ENCODE measurements around the gene NANS. TPM values are rescaled to one million over a fixed set of nuclear protein-coding genes. Genes with fewer than 3 reads are reported as not detected.

The NANS gene
- polyA plus RNA-seq, 3 donors, result 41.3 to 109 (median 95.9) TPM

- Mint-ChIP-seq H3K9me3 (peaks cover 0 to 3% (median 0%) of the 10 kb centered on the region in 7 donors), H3K4me3 (peak within 1 kb of the TSS; percentile 86 to 93), H3K27me3 (ENCODE audit: low read depth in 3 of 3) (no peaks in the 10 kb centered on the region), H3K36me3 (peaks cover 6 to 22% of the 10 kb centered on the region in 2 donors), H3K27ac (peak within 1 kb of the TSS; percentile 94 to 98 (median 96)), H3K4me1 (peaks cover 54% of the 10 kb centered on the region)
- H3K4me1 ChIP-seq (ENCODE audit: control insufficient read depth in 1 of 2, insufficient read depth in 2 of 2, low read length in 2 of 2), result peaks cover 40 to 43% of the 10 kb centered on the region in 2 donors
- intact Hi-C loops (cut with micrococcal nuclease), result loop anchor here in 1 of 2 donors (10.0 kb wide), 1 partner anchor 136 kb away; the partner anchor contains the start of gene TBC1D2
- peak within 1 kb of the TSS; percentile 92 for H2AFZ ChIP-seq (ENCODE audit: insufficient read depth, low read depth, low read length, poor library complexity, severe bottlenecking)
- H3K9ac ChIP-seq (ENCODE audit: insufficient read depth, low read length, poor library complexity, severe bottlenecking), result peak within 1 kb of the TSS; percentile 78
- H3K9me3 ChIP-seq (replicated peaks in 1 of 2; ENCODE audit: control insufficient read depth in 1 of 2, insufficient read depth in 1 of 2, low read length in 2 of 2), result no peaks in the 10 kb centered on the region
- peaks cover 0 to 8% of the 10 kb centered on the region in 2 donors for H3K36me3 ChIP-seq (replicated peaks in 1 of 2; ENCODE audit: control insufficient read depth in 1 of 2, insufficient read depth in 2 of 2, low read length in 2 of 2)
- peak; percentile 43 to 50 (median 46) for DNase-seq
- H3K27me3 ChIP-seq (ENCODE audit: control insufficient read depth in 2 of 2, insufficient read depth in 2 of 2, low read length in 2 of 2), result no peaks in the 10 kb centered on the region
- peak within 1 kb of the TSS; percentile 68 to 89 (median 72) for H3K4me3 ChIP-seq (replicated peaks in 1 of 3; ENCODE audit: low read depth in 2 of 3, low read length in 3 of 3)
- under 1% methylated on average over 71 of the region's 71 CpGs for WGBS (ENCODE audit: insufficient coverage)
- no peak for TF ChIP-seq CTCF (IDR thresholded peaks at IDR 0.05)
- H4K20me1 ChIP-seq (ENCODE audit: insufficient read depth, low read length), result no peaks in the 10 kb centered on the region
- H3K27ac ChIP-seq (ENCODE audit: low read depth in 1 of 2, low read length in 2 of 2), result peak within 1 kb of the TSS; percentile 87 to 89
- peaks cover 54% of the 10 kb centered on the region for H3K79me2 ChIP-seq (ENCODE audit: insufficient read depth, low read length)
- peak within 1 kb of the TSS; percentile 93 for H3K4me2 ChIP-seq (replicated peaks; ENCODE audit: extremely low read depth, low read length, poor library complexity, severe bottlenecking)
Measured at GRCh38 chr9:98118640-98119601, 62.4 kb downstream of the NANS start, which contains the start of gene TRIM14. TSS of gene TRIM14 (minus strand) at chr9:98119222. CDS start at chr9:98119188, 34 bp downstream.

- Histone ChIP-seq H3K27ac (ENCODE audit: low read depth in 1 of 2, low read length in 2 of 2) (peak overlapping the region; percentile 87 to 89), H3K36me3 (replicated peaks in 1 of 2; ENCODE audit: control insufficient read depth in 1 of 2, insufficient read depth in 2 of 2, low read length in 2 of 2) (peaks cover 10 to 15% of the 10 kb centered on the region in 2 donors), H3K4me3 (replicated peaks in 1 of 3; ENCODE audit: low read depth in 2 of 3, low read length in 3 of 3) (peak overlapping the region in 1 of 3 experiments; percentile 89), H2AFZ (ENCODE audit: insufficient read depth, low read depth, low read length, poor library complexity, severe bottlenecking) (peak overlapping the region; percentile 92), H3K4me2 (replicated peaks; ENCODE audit: extremely low read depth, low read length, poor library complexity, severe bottlenecking) (peak overlapping the region; percentile 93), H3K4me1 (ENCODE audit: control insufficient read depth in 1 of 2, insufficient read depth in 2 of 2, low read length in 2 of 2) (peaks cover 40 to 43% of the 10 kb centered on the region in 2 donors), H4K20me1 (ENCODE audit: insufficient read depth, low read length) (no peaks in the 10 kb centered on the region), H3K9me3 (replicated peaks in 1 of 2; ENCODE audit: control insufficient read depth in 1 of 2, insufficient read depth in 1 of 2, low read length in 2 of 2) (no peaks in the 10 kb centered on the region), H3K9ac (ENCODE audit: insufficient read depth, low read length, poor library complexity, severe bottlenecking) (no peak overlapping the region), H3K27me3 (ENCODE audit: control insufficient read depth in 2 of 2, insufficient read depth in 2 of 2, low read length in 2 of 2) (no peaks in the 10 kb centered on the region), H3K79me2 (ENCODE audit: insufficient read depth, low read length) (peaks cover 38% of the 10 kb centered on the region)
- H3K27ac Mint-ChIP-seq, result peak overlapping the region; percentile 94 to 98 (median 96)
- peak overlapping the region; percentile 65 to 86 for H3K4me3 Mint-ChIP-seq
- DNase-seq, result no peak
- H3K36me3 Mint-ChIP-seq, result peaks cover 16 to 33% of the 10 kb centered on the region in 2 donors
- H3K4me1 Mint-ChIP-seq, result peaks cover 54% of the 10 kb centered on the region
- no peaks in the 10 kb centered on the region for H3K27me3 Mint-ChIP-seq (ENCODE audit: low read depth in 3 of 3)
- H3K9me3 Mint-ChIP-seq, result peaks cover 0 to 3% (median 0%) of the 10 kb centered on the region in 7 donors
- intact Hi-C loops (cut with micrococcal nuclease), result loop anchor here in 1 of 2 donors (10.0 kb wide), 2 partner anchors 134 to 216 kb away; partner anchors contain the start of gene TBC1D2
- TF ChIP-seq CTCF (IDR thresholded peaks at IDR 0.05), result no peak
- WGBS (ENCODE audit: insufficient coverage), result 0% methylated on average over 2 of the region's 3 CpGs
Measured at GRCh38 chr9:98120476-98120875, 63.9 kb downstream of the NANS start.

Measured in CD14-positive monocyte (primary cell).